Right atrium auricular region (tissue), 2 donors: ENCODE results near the gene GCH1. TPM values are rescaled to one million over a fixed set of nuclear protein-coding genes. Genes with fewer than 3 reads are reported as not detected.

Experiments used
- DNase-seq: peaks from one replicate; pipeline ENCODE4 v3.0.0-alpha.2; 2019; ENCODE audit warnings: low spot score
- H3K27ac ChIP-seq, 2 donors: fragments of 200-600 bp; sonication (generic); 1 replicate in 1 of 2; 2 replicates in 1 of 2; pipeline ENCODE4 v1.5.1; 2016 to 2019
- H3K27me3 ChIP-seq, 2 donors: fragments of 200-600 bp; sonication (generic); one replicate each; pipeline versions ENCODE4 v1.5.1 to v1.6.0; 2017 to 2019
- H3K36me3 ChIP-seq: fragments of 200-600 bp; sonication (generic); one replicate; pipeline ENCODE4 v1.5.1; 2016
- H3K4me1 ChIP-seq, 2 donors: fragments of 200-600 bp; sonication (generic); one replicate each; pipeline versions ENCODE4 v1.5.1 to v1.6.0; 2017 to 2019
- H3K4me3 ChIP-seq, 2 donors: fragments of 200-600 bp; sonication (generic); 1 replicate in 1 of 2; 2 replicates in 1 of 2; pipeline ENCODE4 v1.5.1; 2017 to 2019; ENCODE audit warnings: mild to moderate bottlenecking in 1 of 2, moderate library complexity in 1 of 2
- H3K9me3 ChIP-seq, 2 donors: fragments of 200-600 bp; sonication (generic); one replicate each; pipeline ENCODE4 v1.5.1; 2019
- total RNA-seq, 2 donors: library from RNA; depleted of rRNA; stranded (reverse); fragments of >200 nt; gene quantifications; one replicate each; pipeline ENCODE4 v1.1.0, GENCODE V29; 2016
- TF ChIP-seq, protein P1 (sequence below), 2 donors: fragments of 200-600 bp; sonication (generic); IDR thresholded peaks; one replicate each; pipeline ENCODE4 v1.5.1; 2019; ENCODE audit warnings: antibody characterized with exemption in 2 of 2

The GCH1 gene
- total RNA-seq, 2 donors from 2014 or later, result 2.4 to 3.8 TPM

DNA sequence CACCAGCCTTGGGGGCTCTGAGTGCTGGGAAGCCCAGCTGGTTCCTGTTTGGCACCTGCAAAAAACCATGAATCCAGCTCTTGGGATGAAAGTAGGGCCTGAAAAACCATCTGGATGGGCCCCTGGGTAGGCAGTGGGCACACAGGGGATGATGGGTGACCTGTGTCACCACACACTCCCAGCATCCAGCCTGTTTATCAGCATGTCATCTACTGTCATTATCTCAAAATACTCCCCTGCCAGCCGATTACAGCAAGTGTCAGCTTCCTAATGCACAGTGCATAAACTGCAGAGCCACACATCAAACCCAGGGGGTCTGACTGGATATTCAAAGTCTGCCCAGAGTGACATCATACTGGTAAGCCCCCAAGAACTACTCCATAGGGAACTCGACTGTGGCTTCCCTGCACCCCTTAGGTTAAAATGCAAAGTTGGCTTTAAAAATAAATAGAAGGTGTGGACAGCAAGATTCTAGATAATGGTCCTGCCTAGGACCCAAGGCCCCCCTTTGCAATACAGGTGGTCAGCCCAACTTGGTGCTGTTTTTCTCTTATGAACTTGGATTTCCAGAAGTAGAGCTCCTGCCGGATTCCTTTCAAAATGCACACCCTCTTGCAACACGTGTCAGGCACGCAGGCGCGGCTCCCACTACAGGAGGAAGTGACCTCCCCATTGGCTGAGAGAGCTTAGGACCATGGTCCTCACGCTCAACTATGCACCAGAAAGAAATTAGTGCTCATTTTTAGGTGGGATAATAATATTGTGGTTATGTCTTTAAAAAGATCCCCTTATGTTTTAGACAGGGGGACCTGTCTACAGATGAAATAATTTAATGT is 94.1 kb downstream of the GCH1 start:
- TF ChIP-seq, protein P1, sequence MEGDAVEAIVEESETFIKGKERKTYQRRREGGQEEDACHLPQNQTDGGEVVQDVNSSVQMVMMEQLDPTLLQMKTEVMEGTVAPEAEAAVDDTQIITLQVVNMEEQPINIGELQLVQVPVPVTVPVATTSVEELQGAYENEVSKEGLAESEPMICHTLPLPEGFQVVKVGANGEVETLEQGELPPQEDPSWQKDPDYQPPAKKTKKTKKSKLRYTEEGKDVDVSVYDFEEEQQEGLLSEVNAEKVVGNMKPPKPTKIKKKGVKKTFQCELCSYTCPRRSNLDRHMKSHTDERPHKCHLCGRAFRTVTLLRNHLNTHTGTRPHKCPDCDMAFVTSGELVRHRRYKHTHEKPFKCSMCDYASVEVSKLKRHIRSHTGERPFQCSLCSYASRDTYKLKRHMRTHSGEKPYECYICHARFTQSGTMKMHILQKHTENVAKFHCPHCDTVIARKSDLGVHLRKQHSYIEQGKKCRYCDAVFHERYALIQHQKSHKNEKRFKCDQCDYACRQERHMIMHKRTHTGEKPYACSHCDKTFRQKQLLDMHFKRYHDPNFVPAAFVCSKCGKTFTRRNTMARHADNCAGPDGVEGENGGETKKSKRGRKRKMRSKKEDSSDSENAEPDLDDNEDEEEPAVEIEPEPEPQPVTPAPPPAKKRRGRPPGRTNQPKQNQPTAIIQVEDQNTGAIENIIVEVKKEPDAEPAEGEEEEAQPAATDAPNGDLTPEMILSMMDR (IDR thresholded peaks at IDR 0.05), result no peak
- H3K27ac ChIP-seq, result no peak overlapping the region
- H3K9me3 ChIP-seq, result no peaks in the 10 kb centered on the region
- H3K27me3 ChIP-seq, result no peaks in the 10 kb centered on the region
- H3K36me3 ChIP-seq, result no peaks in the 10 kb centered on the region
- DNase-seq, result no peak
- H3K4me1 ChIP-seq, result peaks cover 0 to 12% of the 10 kb centered on the region in 2 donors
- H3K4me3 ChIP-seq, result no peak overlapping the region

DNA sequence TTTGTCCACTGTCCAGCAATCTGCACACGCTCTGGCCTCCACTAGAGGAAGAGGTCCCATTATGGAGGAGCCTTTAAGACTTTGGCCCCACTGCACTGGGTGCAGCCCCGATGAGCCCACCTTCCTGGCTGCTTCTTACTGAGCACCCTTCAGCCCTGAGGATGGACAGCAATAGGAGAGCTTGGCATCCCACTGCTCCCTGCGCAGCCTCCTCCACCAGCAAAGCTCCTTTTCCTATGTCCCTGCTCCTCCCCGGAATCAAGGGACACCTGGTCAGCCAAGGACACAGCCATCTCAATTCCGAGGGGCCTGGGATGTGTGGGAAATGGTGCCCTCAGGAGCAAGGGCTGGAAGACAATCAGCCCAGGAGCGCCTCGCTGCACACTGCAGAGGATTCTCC is 94.7 kb downstream of the GCH1 start:
- Histone ChIP-seq H3K9me3 (no peaks in the 10 kb centered on the region), H3K36me3 (no peaks in the 10 kb centered on the region), H3K27me3 (no peaks in the 10 kb centered on the region), H3K27ac (no peak overlapping the region), H3K4me3 (no peak overlapping the region), H3K4me1 (peaks cover 0 to 12% of the 10 kb centered on the region in 2 donors)
- TF ChIP-seq, protein P1 (IDR thresholded peaks at IDR 0.05), result no peak
- DNase-seq, result no peak

DNA sequence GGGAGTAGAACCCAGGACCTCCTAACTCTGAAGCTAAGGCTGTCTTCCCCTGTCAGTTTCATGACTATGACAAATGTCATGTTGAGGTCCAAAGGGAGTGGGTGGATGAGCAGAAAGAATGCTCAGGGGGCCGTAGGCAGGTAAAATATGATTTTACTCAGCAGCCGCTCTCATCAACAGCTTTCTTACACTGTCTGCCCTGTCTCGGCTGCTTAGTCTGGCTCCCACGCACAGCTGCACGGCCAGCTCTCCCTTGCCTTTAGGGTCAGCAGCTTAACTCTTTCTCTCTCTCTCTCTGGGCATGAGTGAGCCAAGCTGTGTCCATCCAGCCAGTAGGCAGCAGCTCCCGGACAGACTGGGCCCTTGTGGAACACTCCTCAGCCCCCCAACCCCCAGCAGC is 95.2 kb downstream of the GCH1 start:
- TF ChIP-seq, protein P1 (IDR thresholded peaks at IDR 0.05), result no peak
- Histone ChIP-seq H3K4me1 (peaks cover 0 to 12% of the 10 kb centered on the region in 2 donors), H3K4me3 (no peak overlapping the region), H3K36me3 (no peaks in the 10 kb centered on the region), H3K9me3 (no peaks in the 10 kb centered on the region), H3K27ac (no peak overlapping the region), H3K27me3 (no peaks in the 10 kb centered on the region)
- no peak for DNase-seq

DNA sequence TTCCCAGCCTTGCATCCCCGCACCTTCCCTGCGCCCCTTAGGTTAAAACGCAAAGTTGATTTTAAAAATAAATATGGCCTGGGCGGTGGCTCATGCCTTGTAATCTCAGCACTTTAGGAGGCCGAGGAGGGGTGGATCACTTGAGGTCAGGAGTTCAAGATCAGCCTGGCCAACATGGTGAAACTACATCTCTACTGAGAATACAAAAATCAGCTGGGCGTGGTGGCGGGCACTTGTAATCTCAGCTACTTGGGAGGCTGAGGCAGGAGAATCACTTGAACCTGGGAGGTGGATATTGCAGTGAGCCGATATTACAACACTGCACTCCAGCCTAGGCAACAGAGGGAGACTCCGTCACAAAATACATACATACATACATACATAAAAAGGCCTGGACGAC is 96.0 kb downstream of the GCH1 start:
- no peak for DNase-seq
- Histone ChIP-seq H3K36me3 (no peaks in the 10 kb centered on the region), H3K4me3 (no peak overlapping the region), H3K27me3 (no peaks in the 10 kb centered on the region), H3K27ac (no peak overlapping the region), H3K4me1 (peaks cover 0 to 12% of the 10 kb centered on the region in 2 donors), H3K9me3 (no peaks in the 10 kb centered on the region)
- TF ChIP-seq, protein P1 (IDR thresholded peaks at IDR 0.05), result no peak

DNA sequence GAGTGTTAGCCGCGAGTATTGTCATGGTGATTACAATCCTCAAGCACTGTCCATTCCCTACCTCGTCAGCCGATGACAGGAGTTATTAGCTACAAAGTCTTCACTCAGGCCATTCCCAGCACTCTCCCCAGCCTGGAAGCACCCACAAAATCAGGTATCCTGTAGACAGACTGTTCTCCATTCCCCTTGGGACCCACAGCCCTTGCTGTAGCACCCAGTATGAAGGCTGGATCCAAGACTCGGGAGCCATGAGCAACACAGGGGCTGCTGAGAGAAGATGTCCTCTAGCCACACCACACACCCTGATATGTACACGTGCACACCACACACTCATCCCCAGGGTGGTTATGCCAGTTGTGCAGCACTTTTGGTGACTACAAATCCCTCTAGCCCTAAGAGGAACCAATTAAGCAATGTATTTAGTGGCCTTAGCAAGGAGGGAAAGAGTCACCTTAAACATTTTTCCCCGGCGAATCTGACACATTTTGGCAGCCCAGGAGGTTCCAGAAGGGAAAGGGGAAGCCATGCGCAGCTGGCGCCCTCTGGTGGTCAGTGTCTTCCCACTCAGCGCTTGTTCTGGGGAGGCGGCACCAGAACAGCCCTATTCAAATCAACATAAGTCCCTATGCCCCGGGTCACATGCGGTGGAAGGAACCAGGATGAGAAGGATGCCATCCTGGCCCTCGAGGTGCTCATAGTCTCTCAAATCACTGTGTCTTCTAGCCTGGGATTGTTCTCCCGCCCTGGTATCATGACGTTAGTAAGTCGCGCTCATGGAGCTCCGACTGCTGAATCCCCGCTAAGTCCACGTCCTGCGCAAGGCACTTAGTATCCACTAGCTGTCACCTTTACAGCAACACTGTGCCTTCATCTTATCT is 96.9 kb downstream of the GCH1 start:
- DNase-seq, result peak; percentile 92
- Histone ChIP-seq H3K27me3 (no peaks in the 10 kb centered on the region), H3K36me3 (no peaks in the 10 kb centered on the region), H3K4me3 (peak overlapping the region in 1 of 2 donors; percentile 19), H3K4me1 (peaks cover 0 to 12% of the 10 kb centered on the region in 2 donors), H3K9me3 (no peaks in the 10 kb centered on the region), H3K27ac (no peak overlapping the region)
- TF ChIP-seq, protein P1 (IDR thresholded peaks at IDR 0.05), result peak; percentile 91 to 96
